SU-DHL-6 (cell line): Measurements from ENCODE around the gene TLE6.

Experiments used
- EZH2phosphoT487 ChIP-seq: fragments of 200-600 bp; sonication (generic), shearing (Covaris generic); conservative IDR thresholded peaks from 2 replicates; pipeline ENCODE4 v1.6.1; 2018; ENCODE audit warnings: mild to moderate bottlenecking, antibody characterized with exemption, low read length, moderate library complexity, mixed read lengths
- TF ChIP-seq, protein P1 (sequence below): fragments of 200-600 bp; sonication (generic); IDR thresholded peaks from one replicate; pipeline ENCODE4 v1.5.1; 2017; ENCODE audit warnings: antibody characterized with exemption, mild to moderate bottlenecking, low read length, moderate library complexity; ENCODE audit not compliant: insufficient read depth, poor library complexity, severe bottlenecking

DNA sequence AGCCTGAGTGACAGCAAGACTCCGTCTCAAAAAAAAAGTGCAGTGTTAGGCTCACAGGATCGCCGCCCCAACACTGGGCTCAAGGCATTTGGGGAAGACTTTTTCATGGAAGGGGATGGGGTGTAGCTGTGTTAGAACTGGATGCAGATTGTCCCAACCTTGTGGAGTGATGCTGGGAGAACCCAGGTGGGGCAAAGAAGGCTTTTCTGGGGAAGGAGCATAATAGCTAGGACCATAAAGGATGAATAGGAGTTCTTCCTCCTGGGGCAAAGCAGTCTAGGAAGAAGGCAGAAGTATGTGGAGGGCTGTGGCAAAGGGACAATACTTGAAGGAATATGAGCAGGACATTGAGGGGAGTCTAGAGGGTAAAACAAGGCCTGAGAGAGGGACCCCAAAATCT lies 11.2 kb downstream of the TLE6 start:
- TF ChIP-seq, protein P1, sequence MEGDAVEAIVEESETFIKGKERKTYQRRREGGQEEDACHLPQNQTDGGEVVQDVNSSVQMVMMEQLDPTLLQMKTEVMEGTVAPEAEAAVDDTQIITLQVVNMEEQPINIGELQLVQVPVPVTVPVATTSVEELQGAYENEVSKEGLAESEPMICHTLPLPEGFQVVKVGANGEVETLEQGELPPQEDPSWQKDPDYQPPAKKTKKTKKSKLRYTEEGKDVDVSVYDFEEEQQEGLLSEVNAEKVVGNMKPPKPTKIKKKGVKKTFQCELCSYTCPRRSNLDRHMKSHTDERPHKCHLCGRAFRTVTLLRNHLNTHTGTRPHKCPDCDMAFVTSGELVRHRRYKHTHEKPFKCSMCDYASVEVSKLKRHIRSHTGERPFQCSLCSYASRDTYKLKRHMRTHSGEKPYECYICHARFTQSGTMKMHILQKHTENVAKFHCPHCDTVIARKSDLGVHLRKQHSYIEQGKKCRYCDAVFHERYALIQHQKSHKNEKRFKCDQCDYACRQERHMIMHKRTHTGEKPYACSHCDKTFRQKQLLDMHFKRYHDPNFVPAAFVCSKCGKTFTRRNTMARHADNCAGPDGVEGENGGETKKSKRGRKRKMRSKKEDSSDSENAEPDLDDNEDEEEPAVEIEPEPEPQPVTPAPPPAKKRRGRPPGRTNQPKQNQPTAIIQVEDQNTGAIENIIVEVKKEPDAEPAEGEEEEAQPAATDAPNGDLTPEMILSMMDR, result no peak
- TF ChIP-seq EZH2phosphoT487, result no peak
